Astrocyte of the hippocampus (primary cell): ENCODE results near the gene ADM2.

Source experiments
- DNase-seq: peaks from one replicate; pipeline ENCODE4 v3.0.0; 2011; ENCODE audit warnings: low read depth, low spot score

ADM2 gene

DNA sequence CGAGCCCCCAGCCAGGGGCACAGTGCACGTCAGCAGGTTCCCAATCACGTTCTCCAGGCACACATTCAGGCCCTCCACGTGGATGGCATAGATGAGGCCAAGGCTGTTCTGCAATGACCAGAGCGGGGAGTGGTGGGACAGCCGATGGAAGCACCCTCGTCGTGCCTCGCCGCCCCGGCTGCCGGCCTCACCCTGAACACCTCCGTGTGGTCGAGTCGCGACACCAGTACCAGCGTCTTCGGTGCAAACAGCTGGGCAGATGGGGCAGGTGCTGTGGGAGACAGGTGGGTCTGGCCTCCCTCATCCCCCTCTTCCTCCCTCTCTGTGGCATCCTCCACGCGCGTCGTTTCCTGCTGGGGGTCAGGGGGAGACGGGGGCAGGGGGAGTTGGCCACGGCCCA is 14.0 kb upstream of the ADM2 start:
- no peak for DNase-seq

DNA sequence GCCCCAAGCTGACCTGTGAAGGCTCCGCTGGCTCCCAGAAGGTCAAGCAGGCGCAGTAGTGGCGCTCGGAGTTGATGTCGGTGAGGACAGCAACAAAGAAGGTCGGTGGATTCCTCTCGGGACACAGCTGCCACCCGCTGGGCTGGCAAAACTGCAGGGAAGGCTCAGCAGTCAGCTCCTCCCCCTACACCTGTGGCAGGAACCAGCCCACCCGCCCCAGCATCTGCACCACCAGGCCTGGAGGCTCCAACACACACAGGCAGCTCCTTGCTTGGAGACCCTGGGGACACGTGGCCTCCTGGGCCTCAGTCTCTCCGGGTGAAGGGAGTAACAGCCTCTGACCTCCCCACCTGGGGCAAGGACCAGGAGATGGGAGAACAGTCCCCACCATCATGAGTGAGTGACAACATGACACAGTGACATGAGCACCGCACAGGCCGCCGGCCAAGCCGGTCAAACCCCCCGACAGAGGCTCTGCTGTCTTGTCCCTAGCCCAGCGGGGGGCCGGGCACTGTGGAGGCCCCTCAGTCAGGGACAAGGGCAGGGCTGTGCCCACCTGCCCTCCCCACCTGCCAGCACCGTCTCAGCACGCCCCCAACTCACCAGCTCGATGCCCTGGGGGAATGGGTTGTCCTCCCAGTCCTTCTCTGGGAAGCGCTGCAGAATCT is 13.4 kb upstream of the ADM2 start:
- DNase-seq = no peak

DNA sequence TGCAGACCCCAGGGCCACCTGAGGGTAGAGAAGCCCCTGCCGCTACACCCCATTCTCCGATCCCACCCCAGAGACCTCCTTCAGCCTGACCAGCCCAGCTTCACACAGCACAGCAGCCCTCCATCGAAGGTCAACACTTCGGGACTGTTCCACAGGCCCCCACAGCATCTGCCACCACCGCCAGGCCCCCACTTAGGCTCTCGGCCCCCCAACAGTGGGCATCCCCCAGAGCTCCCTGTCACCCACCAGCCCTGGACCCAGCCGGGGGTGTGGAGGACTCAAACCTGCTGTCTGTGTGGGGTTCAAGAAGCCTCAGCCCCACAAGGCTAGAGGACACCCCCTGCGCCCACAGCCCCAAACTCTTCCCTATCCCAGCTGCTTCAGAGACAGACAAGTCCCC is 12.7 kb upstream of the ADM2 start:
- no peak for DNase-seq

DNA sequence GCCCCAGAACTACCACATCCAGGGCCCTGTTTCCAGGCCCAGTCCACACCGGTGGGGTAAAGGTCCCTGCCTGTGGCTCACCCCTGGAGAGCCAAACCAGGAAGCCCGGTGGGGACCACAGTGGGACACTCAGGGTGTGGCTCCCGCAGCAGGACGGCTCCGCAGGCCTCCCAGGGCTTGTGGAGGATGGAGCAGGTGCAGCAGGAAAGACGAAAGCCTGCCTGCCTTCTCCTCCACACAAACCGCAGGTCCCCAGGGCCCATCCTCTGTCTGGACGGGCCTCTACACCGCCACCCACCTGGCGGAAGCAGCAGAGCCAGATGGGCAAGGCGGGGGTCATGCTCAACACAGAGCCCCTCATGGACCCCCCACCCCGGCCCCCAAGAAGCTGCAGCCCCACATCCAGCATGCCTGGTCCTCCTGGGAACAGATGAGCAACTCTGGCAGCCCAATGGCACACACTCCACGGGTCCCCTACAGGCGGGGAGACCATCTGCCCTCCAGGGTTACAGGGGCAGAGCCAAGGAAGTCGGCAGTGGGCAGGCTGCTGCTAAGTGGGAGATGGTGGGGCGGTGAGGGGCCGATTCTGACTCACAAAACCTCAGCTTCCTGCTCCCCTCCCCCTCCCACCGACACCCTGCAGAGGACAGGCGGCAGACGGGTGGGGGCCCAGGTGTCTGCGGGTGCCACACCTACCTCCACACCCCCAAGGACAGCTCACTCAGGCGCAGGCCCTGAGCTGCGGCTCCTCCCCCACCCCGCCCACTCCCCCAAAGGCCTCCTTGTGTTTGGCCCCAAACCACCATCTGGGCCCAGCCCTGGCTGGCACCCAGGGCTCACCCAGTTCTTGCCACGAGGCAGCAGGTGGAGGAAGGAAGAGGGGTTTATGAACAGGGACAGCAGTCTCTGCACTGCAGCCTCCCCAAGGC is 11.7 kb upstream of the ADM2 start:
- peak; percentile 61 for DNase-seq

DNA sequence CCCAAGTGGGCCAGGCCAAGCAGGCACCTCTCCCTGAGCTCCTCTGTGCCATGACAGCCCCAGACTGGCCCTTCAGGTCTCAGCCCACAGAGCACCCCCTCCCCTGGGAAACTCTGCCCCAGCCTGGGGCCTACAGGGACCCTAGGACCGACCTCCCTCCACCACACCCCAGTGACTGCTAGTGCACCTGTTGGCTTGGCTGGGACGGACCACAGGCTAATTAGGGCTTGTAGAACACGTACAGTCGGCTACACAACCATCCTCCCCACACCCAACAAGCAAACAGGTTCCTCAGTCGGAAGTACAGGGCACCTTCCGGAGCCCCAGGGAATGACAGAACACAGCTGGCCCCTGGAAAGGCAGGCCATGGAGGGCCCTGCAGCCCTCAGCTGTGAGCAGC is 10.9 kb upstream of the ADM2 start:
- no peak for DNase-seq

DNA sequence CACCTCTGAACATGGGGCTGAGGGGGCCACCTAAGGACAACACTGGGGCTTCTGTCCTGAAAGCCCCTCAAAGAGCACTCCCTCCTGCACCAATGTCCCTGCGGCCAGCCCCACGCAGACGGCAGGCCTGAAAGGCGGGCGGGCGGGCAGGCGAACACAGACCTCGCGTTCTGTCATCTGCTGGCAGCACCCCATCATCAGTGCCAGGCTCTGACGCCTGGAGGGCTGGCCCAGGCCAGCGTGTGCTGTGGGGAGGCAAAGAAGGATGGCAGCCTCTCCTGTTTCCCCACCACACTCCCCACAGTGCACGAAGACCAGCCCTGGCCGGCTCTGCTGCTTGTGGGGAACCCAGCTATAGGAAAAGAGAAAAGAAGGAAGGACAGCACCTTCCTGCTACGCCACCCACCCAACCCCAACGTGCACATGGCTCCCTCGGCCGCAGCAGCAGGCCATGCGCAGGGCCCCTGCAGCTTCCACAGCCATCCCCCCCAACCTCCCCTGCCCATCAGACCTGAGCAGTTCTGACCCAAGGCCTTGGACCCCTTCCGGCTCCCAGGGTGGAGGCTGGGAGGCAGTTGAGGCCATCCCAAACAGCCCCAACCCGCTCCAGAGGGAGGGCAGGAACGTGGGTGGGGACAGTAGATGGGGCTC is 10.0 kb upstream of the ADM2 start:
- DNase-seq = no peak

DNA sequence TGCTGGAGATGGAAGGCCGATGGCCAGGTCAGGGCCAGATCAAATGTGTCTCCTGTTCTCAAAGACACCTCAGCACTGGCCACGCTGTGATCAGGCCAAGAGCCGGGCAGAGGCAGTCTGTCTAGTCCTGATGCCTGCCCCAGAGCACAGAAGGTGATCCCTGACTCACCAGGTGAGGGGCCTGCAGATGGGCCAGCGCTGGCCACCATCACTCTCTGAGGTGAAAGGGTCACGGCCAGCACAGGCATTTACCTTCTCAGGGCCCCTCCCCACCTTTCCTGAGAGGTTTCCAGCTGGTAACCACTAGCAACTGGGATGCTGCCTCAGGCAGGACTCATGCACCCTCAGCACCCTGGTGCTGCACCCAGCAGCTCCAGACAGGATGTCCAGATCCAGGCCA is 9.4 kb upstream of the ADM2 start:
- DNase-seq = no peak

DNA sequence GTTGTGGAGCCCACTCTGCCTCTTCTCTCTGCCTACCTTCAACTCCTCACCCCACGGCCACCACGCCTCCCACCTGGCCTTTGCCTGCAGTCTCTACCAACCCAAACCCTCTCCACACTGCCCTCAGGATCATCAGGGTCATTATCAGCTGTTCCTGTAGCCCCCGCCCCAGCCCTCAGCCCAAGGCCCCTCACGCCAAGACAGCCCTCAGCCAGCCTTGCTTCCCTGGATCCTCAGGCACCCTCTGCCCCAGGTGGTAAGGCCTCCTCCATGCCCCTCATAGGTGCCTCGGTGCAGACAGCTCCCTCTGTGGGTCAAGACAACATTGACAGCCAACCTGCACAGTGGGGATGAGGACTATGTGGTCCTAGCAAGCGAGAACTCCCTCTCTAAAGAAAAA is 8.3 kb upstream of the ADM2 start:
- DNase-seq = no peak

DNA sequence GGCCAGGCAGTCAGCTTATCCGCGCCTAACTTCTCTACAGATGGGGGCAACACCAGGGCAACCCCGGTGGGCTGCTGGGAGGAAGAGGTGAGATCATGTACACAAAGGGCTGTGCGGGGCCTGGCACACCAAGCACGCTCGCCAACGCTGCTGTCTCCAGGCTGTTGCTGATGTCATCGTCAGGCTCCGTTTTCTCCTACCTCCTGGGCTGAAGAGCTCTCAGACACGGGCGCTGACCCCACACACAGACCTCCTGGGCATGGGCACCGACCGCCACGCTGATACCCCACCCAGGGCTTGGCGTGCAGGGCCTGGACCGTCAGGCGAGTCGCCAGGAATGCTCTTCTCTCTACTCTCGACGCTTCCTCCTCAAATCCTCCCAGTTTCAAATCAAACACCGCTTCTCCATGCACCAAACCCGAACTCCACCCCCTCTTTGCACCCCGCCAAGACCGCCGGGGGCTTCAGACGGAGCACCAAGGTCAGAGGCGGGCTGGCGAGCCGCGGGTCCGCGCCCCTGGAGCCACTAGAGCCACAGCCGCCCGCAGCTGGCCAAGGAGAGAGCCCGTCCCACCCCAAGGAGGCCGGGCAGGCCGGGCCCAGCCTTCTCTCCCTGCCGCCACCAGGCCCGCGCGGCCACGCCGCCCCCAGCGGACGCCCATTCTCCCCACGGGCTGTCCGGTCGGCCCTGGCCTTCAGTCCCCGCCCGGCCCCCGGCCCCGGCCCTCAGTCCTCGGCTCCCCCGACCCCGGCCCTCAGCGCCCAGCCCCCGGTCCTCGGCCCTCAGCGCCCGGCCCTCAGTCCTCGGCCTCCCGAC is 7.3 kb upstream of the ADM2 start:
- DNase-seq = peak; percentile 69

DNA sequence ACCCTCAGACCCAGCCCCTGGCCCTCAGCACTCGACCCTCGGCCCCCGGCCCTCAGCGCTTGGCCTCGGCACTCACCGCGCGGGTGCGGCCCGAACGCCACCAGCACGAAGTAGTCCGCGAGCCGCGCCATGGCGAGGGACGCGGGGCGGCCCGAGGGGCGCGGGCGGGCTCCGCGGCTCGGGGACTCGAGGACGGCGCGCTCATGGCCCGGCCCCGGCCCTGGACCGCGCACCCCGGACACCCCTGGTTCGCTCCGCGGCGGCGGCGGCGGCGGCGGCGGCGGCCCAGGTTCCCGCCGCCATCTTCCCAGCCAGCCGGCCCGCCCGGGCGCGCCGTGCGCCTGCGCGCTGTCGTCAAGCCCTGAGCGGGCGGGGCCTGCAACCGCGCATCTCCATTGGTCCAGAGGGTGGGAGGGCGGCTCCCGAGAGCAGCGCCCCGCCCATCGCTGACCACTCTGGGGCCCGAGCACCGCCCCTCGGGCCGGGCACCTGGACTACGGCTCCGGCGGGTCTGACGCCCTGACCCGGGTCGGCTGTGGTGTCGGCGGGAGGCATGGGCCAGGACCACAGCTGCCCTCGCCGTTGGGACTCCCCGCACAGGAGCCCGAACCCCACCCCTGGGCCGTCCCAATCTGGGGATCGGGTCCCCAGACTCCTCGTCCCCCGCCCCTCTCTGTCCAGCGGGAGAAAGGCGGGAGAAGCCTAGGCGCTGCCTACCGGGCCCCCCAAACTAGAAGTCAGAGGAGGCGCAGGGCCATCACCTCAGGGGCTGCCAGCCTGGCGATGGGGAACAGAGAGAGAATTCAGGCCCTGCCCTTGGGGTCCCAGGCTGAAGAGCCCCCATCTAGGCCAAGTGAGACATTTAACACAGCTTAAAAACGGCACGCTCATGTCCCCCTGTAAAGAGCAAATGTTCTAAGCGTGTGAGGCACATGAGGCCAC is 6.4 kb upstream of the ADM2 start, which contains the start of gene SBF1:
TSS of gene SBF1 (minus strand) at position 326 of the 942 bp plus-strand sequence. CDS start at position 131, 195 bp downstream.
- peak; percentile 98 for DNase-seq

DNA sequence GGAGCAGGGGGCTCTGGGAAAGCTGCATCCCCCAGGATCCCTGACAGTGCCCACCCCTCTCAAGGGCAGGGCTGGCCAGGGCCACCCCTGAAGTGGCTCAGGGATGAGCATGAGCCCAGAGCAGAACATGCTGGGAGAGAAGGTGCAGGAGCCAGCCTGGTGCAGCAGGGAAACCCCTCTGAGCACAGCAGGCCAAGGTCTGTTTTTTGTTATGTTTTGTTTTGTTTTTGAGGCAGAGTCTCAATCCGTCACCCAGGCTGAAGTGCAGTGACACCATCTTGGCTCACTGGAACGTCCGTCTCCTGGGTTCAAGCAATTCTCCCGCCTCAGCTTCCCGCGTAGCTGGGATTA is 5.7 kb upstream of the ADM2 start:
- DNase-seq = no peak

DNA sequence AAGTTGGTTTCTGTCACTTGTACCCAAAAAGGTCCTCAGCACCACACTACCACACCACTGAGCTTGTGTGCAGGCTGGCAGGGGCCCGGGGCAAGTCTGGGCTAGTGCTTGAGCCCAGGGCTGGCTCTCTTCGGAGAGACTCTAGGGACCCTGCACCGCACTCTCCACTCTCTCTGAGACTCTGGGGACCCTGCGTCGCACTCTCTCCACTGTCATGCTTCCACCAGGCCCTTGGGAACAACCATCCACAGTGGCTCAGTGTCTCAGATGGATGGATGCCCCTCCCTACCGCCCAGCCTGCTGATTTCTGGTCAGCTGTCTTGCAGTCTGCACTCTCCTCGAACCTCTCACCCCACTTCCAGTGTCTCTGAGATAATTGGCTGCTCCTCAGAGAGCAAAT is 4.5 kb upstream of the ADM2 start:
- DNase-seq = no peak

DNA sequence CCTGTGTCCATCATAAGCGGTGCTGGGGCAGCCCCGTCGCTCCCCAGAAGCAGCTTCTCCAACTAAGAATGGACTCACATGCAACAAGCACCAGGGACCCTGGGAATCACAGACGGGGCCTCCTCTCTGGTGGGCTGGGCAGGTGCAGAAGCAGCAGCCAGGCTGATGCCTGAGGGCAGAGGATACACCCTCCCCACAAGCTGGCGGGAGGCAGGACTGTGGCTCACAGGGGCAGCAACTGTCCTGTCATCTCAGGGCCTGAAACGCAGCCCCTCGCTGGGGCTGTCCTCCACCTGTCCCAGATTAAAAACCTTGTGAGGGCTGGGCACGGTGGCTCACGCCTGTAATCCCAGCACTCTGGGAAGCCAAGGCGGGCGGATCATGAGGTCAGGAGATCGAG is 3.4 kb upstream of the ADM2 start:
- no peak for DNase-seq

DNA sequence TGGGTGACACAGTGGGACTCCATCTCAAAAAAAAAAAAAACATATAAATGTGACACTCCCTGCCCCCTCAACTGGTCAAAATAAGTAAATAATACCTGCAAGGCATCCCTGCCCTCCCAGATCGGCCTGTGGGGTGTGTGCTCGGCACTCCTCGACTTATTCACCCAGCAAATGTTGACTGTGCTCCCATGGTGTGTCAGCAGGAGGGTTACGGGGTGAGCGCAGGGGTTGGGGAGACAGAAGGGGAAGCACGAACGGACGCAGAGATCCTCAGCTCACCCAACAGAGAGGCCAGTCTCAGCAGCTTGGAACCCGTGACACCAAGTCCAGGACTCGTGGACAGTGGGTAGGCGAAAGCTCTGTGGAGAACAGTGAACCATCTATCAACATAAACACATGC is 1.6 kb upstream of the ADM2 start:
- DNase-seq = no peak

DNA sequence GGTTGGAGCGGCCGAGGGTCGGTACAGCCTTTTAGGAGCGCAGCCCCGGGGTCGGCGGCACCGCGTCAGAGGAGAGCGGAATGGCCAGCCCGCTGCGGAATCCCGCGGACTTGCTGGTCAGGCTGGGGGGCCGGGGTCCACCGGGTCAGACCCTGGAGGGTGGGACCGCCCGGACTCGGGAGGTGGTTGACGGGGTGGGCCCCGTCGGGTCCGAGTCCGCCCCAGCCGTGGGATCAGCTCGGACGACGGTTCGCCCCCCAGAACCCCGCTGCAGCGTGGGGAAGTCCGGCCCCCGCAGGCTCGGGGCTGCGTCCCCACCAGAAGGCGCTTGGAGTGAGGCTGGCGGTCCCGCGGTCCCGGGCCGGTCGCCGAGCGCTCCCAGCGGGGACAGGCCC is 301 bp upstream of the ADM2 start:
- DNase-seq = no peak

DNA sequence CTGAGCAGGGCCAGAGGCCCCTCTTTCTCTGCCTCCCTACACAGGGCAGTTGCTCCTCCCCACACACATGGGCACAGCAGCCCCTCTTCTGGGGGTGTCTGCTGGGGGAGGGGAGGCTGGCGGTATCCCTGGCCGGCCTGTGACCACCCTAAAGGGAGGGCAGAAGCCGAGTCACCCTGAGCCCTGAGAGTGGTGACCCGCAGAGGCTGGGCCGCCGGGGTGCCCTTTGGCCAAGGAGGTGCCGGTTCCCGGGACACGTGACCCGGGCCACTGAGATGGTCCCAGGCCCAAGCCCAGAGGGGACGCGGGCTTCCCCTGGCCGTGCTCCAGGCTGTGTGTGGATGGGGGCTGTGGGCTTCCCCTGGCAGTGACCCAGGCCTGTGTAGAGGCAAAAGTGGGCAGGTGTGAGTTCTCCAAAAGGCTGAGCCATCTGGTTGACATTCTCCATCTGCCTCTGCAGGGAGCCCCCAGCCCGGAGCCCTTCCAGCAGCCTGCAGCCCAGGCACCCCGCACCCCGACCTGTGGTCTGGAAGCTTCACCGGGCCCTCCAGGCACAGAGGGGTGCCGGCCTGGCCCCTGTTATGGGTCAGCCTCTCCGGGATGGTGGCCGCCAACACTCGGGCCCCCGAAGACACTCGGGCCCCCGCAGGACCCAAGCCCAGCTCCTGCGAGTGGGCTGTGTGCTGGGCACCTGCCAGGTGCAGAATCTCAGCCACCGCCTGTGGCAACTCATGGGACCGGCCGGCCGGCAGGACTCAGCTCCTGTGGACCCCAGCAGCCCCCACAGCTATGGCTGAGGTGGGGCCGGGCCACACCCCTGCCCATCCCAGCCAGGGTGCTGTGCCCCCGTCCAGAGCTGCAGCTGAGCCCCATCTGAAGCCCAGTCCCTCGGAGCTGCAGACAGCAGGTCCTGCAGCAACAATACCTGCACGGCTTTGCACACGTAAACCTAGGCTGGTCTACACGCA is 1.0 kb downstream of the ADM2 start:
- no peak for DNase-seq

DNA sequence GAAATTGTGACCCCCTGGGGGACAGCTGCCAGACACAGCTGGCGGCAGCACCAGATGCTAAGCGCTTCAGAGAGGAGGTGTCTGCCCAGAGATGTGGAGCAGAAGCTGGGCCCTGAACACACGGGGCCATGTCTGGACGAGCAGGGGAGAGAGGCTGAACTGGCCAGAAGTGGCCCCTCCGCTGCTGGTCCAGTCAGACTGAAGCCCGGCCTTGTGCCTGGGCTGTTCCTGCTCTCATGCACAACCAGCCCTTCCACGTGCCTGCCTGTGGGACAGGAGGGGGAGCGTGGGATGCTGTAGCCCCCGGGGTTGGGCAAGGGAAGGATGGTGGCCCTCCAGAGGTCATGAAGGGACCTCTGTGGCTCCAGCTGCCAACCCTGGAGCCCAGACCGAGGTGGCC is 1.8 kb downstream of the ADM2 start:
- no peak for DNase-seq

DNA sequence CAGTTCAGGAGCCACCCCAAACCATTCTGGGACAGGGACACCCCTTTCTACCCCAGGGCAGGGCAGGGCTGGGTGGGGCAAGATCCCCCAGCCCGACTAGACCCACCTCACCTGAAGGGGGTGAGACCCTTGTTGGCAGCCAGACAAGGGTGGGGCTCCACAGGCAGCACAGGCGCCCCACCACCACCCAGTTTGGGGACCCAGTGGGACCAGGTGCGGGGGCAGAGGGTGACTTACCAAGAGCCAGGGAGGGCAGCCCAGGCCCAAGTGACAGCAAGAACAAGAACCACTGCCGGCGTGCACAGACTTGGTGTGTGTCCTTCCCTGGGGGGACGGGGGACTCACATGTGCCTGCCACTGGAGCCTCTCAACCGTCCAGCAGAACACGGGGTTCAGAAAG is 2.2 kb downstream of the ADM2 start:
- DNase-seq = no peak
